ENCODE data around the gene TGFBR3L.
"Not testable (repeated sequence)": the region's sequence is repeated elsewhere in the genome, so short reads cannot be mapped to it uniquely, and the experiment has no call there.

Gene TGFBR3L

DNA sequence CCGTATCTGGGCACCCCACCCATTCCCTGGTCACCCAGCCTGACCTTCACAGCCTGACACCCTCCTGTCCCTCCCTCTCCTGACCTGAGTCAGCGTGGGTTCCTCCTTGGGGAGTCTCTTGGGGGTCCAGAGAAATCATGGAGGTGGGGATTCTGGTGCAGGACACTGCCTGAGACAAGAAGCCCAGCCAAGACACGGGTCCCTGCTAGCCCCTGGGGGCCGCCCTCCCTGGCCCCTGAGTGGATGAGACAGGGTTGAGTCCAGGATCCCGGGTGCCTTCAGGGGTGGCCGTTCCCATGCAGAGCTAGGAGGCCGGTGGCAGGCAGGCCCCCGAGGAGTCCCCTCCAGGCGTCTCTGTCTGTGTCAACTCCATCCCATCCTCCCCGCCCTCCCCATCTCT is 9.4 kb upstream of the TGFBR3L start:
- DNase-seq: no peak

GRCh38 chr19:7905859-7906258 is 8.8 kb upstream of the TGFBR3L start:
- DNase-seq: no peak

DNA sequence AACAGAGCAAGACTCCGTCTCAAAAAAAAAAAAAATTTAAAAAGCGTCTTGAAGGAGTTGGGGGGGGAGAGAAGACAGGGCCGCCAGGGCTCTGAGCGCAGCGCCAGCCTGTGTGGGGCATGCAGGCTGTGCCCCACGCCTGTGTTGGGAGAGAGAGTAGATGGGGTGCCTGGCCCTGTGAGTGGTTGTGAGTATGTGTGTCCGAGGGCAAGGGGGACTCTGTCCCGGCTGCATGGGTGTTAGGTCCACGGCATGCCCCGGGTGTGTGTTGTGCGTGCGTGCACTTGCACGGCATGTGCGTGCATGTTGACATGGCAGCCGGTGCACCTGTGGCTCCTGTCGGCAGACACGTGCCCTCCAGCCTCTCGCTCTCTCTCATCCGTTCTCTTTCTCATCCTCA is 7.5 kb upstream of the TGFBR3L start:
- no peak for DNase-seq

- no peak for DNase-seq
Measured at GRCh38 chr19:7907544-7907943, 7.1 kb upstream of the TGFBR3L start.

DNA sequence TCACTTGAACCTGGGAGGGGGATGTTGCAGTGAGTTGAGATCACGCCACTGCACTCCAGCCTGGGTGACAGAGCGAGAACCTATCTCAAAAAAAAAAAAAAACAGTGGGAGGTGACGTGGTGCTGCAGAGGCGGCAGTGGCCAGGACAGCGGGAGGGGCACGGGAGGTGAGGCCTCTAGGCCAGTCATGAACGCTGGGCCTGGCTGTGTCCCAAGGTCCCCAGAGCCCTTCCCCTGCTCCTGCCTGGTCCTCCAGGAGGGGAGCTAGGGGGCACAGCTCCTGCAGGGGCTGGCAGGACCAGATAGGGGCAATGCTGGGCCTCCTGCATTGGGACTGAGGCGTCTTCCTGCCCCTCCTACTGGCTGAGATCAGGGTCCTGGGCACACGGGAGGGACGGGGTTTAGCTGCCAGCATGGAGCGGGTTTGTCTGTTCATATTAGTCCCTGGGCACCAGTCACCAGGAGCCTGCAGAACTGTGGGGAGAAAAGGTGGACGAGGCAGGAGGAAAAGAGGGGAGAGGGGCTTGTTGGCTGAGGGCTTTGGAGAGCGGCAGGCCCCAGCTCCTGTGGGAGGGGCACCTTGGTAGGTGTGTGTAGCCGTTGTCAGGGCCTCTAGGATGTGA is 6.4 kb upstream of the TGFBR3L start:
- no peak for DNase-seq

DNA sequence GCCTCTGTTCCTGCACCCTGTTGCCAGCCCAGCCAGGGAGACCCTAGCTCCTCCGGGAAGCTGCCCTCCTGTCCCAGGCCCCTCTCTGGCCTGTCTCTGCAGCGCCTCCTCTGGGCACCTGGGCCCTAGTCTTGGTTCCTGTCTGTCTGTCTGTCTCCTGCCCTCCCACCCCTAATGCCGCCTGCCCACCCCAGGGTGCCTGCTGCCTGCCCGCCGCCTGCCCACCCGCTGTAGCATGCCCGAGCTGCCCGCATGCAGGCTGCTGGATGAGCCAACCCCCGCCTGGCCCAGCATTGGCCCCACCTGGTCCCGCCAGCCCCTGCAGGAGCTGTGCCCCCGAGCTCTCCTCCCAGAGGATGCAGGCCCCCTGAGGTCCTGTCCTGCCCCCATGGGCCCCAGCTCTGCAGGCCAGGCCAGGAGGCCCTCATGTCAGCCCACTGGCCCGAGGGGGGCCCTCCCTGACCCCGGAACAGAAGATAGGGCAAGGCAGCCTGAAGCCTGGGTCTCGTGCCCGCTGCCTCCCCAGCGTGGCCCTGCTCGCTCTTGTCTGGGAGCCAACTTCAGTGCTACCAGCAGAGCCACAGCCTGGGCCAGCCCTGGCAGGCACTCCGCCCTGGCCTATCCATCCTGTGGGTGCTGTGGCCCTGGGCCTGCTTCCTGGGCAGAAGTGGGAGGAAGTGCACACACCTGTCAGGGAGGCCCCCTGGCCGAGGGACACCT is 5.7 kb upstream of the TGFBR3L start:
- no peak for DNase-seq

DNA sequence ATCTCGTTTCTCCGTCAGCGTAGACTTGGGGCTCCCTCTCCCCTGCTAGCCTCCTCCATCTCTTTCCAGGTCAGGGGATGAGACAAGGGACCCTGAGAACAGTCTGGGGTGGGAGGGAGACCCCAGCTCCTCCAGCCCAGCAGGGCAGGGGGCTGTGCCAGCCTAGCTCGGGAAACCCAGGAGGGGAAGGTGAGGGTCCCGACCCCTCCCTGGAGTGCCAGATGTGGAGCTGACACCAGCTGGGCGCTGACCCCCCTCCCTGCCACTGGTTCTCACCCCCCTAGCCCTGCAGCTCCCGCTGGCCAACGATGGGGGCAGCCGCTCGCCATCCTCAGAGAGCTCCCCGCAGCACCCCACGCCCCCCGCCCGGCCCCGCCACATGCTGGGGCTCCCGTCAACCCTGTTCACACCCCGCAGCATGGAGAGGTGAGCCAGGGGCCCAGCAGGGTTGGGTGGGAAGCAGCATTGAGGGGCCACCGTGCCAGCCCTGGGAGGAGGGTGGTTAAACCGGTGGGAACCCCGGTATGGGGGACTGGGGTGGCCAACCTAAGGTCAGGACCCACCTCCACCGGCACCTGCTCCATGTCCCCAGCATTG is 5.1 kb upstream of the TGFBR3L start:
- DNase-seq: no peak

- DNase-seq: no peak
Measured at GRCh38 chr19:7910321-7911161, 4.1 kb upstream of the TGFBR3L start.

DNA sequence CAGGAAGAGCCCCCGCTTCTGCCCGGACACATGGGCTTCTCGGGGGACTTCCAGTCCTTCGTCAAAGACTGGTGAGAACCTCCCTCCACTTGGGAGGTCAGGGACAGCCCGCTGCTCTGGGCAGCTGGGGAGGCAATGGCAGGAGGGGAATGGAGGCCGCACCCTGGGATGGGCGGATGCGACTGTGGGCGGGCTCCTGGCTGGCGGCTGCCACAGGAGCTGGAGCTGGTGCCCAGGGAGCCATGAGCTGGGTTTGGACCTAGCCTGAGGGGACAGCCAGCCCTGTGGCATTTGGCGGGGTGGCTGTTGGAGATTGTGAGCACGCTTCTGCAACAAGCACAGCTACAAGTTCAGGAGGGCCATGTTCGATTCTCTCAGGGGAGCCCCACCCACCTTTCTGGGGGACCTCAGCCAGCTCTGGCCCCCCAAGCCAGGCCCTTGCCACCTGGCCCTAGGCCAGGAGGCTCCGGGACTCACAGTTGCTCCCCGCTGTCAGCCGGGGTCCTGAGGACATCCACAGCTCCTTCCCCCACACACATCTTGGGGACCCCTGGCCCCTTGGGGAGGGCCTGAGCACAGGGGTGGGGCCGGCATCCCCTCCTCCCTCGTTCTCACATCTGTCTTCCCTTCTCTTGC is 3.0 kb upstream of the TGFBR3L start:
- no peak for DNase-seq

- no peak for DNase-seq
Measured at GRCh38 chr19:7912144-7912696, 2.4 kb upstream of the TGFBR3L start.

DNA sequence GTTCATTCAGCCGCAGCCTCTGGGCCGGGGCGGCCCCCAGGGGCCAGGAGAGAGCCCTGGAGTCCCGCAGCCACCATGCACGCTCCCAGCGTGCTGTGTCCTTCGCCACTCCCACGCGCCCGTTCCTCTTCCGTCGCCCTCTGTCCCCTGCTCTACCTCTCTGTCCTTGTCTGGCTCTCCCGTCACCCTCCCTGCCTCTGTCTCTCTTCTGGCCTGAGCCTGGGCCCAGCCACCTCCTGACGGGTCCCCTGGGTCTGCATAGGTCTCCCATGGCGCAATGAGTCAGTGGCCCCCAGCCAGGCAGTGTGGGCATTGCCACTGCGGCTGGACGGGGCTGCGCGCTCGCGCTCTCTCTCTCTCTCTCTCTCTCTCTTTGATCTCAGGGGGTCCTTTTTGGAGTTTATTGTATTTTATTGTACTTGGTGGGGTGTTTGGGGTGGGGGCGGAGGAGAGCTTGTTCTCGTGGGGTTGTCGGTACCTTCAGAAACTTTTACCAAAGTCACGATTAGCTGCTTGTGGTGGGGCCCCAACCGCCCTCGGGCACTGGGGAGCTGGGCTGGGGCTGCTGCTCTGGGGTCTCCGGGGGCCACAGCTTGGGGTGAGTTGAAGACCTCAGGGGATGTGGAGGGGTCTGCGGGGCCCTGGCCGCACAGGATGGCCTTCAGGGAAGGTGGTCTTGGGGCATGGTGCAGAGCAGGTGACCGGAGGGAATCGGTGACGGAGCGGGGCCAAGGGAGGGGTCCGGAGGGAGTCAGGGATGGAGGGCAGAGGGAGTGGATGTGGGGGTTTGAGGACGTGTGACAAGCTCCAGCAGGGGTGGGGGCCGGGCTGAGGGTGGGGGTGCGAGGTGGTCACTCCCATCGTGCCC is 1.7 kb upstream of the TGFBR3L start:
- no peak for DNase-seq

GRCh38 chr19:7913652-7914051 is 978 bp upstream of the TGFBR3L start:
- no peak for DNase-seq

DNA sequence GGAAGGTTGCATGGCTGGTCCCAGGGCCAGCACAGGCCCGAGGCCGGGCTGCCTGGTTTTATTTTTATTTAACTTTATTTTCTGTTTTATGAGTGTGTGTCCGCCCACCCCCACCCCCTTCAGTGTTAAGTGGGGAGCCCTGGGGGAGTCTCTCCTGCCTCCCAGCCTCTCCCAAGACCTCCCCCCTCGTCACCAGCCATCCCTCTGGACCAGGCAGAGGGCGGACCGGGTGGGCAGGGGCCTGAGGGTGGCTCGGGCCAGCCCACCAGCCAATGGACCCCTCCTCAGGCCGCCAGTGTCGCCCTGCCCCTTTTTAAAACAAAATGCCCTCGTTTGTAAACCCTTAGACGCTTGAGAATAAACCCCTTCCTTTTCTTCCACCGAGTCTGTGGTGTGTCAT is 531 bp upstream of the TGFBR3L start:
- DNase-seq: no peak

DNA sequence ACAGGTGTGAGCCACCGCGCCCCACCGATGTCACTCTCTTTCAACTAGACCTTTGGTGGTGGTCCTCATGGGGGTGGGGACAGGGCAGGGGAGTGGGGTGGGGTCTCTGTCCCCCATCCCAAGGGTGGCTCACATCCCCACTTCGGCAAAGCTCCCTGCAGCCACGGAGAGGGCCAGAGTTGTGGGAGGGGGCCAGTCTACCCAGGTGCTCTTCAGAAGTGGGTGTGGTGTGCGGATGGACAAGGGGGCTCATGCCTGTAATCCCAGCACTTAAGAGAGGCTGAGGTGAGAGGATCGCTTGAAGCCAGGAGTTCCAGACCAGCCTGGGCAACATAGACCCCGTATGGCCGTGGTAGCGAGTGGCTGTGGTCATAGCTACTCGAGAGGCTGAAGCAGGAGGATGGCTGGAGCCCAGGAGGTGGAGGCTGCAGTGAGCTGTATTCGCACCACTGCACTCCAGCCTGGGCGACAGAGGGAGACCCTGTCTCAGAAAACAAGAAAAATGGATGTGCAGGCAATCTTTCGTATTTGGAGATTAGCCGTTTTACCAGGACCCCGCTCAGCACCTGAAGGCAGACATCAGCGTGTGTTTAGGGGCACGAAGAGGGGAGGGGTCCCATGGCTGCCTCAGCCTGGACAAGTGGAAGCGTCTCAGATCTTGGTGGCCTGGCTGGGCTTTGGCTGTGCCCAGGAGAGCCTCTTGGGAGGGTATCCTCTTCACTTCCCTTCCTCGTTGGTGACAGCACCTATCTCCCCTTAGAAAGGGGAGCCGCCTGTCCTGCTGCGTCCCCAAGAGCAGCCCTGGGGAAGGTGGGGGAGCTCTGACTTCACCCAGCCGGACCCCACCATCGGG is 846 bp downstream of the TGFBR3L start:
- DNase-seq: no peak

DNA sequence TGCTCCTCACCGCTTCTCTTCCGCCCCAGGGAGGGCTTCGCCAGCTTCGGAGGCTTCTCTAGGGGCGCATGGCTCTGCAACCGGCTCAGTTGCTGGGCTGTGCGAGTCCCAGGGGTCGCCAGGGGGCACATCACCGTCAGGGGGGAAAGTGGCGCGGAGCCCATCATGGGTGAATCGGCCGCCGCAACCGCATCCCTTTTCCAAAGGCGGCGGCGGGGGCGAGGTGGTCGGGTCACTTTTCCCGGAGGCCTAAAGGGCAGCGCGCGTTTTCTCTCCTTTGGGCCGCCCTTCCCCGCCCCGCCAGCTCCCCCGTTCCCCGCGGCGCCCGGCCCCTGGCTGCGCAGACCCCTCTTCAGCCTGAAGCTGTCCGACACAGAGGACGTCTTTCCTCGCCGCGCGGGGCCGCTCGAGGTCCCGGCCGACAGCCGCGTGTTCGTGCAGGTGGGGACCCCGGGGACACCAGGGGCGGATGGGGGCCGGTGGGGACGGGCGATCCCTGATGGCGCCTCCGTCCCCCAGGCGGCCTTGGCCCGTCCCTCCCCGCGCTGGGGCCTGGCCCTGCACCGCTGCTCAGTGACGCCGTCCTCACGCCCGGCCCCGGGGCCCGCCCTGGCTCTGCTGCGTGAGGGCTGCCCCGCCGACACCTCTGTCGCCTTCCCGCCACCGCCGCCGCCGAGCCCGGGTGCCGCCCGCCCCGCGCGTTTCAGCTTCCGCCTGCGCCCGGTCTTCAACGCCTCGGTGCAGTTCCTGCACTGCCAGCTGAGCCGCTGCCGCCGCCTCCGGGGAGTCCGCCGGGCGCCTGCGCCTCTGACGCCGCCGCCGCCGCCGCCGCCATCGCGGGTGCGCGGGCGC is 1.7 kb downstream of the TGFBR3L start:
- peak; percentile 51 for DNase-seq

DNA sequence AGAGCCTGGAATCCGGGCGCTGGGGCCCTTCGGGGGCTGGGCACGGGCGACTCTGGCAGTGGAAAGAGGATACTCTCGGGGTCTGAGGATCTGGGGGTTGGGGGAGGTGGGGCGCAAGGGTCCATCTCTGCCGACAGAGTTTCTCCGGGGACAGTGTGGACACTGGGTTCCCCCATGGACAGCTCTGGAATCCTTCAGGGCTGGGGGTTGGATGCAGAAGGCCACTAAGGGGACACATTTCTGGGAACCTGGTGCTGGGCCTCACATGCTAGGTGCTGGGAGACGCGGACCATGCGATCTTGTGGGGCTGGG is 2.3 kb downstream of the TGFBR3L start:
- peak; percentile 36 for DNase-seq

DNA sequence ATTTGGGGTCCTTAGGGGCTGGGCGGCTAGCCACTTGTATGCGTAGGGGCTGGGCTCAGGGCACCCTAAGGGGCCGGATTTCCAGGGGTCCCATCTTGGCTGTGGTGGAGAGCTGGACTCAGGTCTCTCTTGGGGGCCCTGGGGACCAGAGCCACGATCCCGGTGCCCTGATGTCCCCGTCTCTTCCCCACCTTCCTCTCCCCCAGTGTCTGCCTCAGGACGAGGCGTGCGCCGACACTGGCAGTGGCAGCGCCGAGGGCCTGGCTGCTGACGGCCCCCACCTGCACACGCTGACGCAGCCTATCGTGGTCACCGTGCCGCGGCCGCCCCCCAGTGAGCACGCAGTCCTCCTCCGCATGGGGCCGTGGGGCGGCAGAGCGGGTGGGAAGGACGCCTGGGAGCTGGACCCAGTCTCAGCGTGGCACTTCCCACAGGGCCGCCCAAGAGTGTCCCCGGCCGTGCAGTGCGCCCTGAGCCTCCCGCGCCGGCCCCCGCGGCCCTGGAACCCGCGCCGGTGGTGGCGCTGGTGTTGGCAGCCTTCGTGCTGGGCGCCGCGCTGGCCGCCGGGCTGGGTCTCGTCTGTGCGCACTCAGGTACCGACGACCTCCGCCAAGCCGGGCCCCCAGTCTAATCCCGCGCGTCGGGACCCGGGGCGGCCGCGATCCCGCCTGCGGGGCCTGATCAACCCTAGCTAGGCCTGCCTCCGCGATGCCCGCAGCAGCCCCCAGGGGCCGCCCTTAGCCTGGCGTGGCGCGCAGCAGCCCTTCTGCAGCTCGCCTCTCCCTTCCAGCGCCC is 2.8 kb downstream of the TGFBR3L start:
- DNase-seq: peak; percentile 49

- not testable (repeated sequence) for DNase-seq
Measured at GRCh38 chr19:7918062-7918614, 3.5 kb downstream of the TGFBR3L start.
